H1 (cell line): ENCODE results near the gene GPR139.

ENCODE experiments used
- GABPA ChIP-seq: IDR thresholded peaks from 2 replicates; pipeline ENCODE4 v1.6.1; 2011; ENCODE audit warnings: mild to moderate bottlenecking, low read length, moderate library complexity, borderline replicate concordance; ENCODE audit not compliant: insufficient read depth
- POLR2A ChIP-seq, 2 experiments: IDR thresholded peaks; 1 replicate in 1 of 2; 2 replicates in 1 of 2; pipeline ENCODE4 v1.6.1; 2011; ENCODE audit warnings: low read depth in 2 of 2, low read length in 2 of 2, mild to moderate bottlenecking in 2 of 2; ENCODE audit errors: control extremely low read depth in 1 of 2
- POLR2AphosphoS5 ChIP-seq: IDR thresholded peaks from 2 replicates; pipeline ENCODE4 v1.6.1; 2011; ENCODE audit warnings: low read depth, low read length
- RNF2 ChIP-seq: fragments of 200-900, 300-1000 bp; sonication (generic); IDR thresholded peaks from 2 replicates; pipeline ENCODE4 v1.7.1; 2016; ENCODE audit warnings: borderline replicate concordance, low read depth, mild to moderate bottlenecking, antibody characterized with exemption, low read length; ENCODE audit not compliant: poor library complexity, severe bottlenecking; ENCODE audit errors: missing control alignments
- RXRA ChIP-seq: IDR thresholded peaks from 2 replicates; pipeline ENCODE4 v1.6.1; 2011; ENCODE audit warnings: low read depth, mild to moderate bottlenecking, low read length, moderate library complexity; ENCODE audit not compliant: insufficient read depth
- SP4 ChIP-seq: IDR thresholded peaks from 2 replicates; pipeline ENCODE4 v1.6.1; 2012; ENCODE audit warnings: low read length, inconsistent platforms
- TF ChIP-seq, protein P1 (sequence below): IDR thresholded peaks from 2 replicates; pipeline ENCODE4 v1.6.1; 2012; ENCODE audit warnings: low read length, inconsistent platforms
- TF ChIP-seq, protein P2 (sequence below), 3 experiments: IDR thresholded peaks; 1 replicate in 2 of 3; 2 replicates in 1 of 3; pipeline versions ENCODE4 v1.5.1 to v1.6.1; 2011; ENCODE audit warnings: low read length in 3 of 3, mild to moderate bottlenecking in 3 of 3, inconsistent platforms in 2 of 3, low read depth in 1 of 3, moderate library complexity in 1 of 3; ENCODE audit not compliant: insufficient read depth in 1 of 3; ENCODE audit errors: control extremely low read depth in 1 of 3

DNA sequence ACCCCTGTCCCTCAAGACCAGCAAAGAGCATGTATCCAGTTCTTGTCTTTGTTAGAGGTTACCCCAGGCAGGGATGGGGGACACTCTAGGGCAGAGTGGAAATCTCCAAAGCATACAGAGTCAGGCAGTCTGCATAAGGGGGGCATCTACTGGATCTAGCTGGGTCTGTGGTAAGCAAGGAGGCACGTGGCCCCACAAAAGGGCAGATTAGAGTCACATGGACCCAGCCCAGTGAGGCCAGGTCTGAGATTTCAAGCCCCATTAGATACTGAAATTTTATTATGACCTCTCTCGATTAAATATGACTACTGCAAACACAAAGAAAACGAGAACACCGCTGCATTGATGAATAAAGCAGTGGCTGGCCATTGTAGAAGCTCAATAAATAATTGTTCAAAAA, 1.6 kb upstream of the GPR139 start:
- TF ChIP-seq, protein P1, sequence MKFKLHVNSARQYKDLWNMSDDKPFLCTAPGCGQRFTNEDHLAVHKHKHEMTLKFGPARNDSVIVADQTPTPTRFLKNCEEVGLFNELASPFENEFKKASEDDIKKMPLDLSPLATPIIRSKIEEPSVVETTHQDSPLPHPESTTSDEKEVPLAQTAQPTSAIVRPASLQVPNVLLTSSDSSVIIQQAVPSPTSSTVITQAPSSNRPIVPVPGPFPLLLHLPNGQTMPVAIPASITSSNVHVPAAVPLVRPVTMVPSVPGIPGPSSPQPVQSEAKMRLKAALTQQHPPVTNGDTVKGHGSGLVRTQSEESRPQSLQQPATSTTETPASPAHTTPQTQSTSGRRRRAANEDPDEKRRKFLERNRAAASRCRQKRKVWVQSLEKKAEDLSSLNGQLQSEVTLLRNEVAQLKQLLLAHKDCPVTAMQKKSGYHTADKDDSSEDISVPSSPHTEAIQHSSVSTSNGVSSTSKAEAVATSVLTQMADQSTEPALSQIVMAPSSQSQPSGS: no peak
- TF ChIP-seq, protein P2, sequence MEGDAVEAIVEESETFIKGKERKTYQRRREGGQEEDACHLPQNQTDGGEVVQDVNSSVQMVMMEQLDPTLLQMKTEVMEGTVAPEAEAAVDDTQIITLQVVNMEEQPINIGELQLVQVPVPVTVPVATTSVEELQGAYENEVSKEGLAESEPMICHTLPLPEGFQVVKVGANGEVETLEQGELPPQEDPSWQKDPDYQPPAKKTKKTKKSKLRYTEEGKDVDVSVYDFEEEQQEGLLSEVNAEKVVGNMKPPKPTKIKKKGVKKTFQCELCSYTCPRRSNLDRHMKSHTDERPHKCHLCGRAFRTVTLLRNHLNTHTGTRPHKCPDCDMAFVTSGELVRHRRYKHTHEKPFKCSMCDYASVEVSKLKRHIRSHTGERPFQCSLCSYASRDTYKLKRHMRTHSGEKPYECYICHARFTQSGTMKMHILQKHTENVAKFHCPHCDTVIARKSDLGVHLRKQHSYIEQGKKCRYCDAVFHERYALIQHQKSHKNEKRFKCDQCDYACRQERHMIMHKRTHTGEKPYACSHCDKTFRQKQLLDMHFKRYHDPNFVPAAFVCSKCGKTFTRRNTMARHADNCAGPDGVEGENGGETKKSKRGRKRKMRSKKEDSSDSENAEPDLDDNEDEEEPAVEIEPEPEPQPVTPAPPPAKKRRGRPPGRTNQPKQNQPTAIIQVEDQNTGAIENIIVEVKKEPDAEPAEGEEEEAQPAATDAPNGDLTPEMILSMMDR (IDR thresholded peaks at IDR 0.05; ENCODE audit: control extremely low read depth in 1 of 3, insufficient read depth in 1 of 3, low read depth in 1 of 3, low read length in 3 of 3): no peak
- TF ChIP-seq POLR2AphosphoS5 (no peak), POLR2A (IDR thresholded peaks at IDR 0.05; ENCODE audit: control extremely low read depth in 1 of 2, low read depth in 2 of 2, low read length in 2 of 2) (no peak), RXRA (no peak), SP4 (no peak), RNF2 (no peak), GABPA (no peak)
